B cell (primary cell): Measurements from ENCODE around the gene PRCC.

Source experiments
- CTCF ChIP-seq: fragments of 200-600 bp; IDR thresholded peaks from one replicate; pipeline ENCODE4 v1.8.0; 2022; ENCODE audit warnings: antibody characterized with exemption, mild to moderate bottlenecking
- EZH2 ChIP-seq: IDR thresholded peaks from 2 replicates; pipeline ENCODE4 v1.6.1; 2012; ENCODE audit warnings: borderline replicate concordance, low read depth, mild to moderate bottlenecking, moderate library complexity, low read length; ENCODE audit not compliant: insufficient read depth, poor library complexity, severe bottlenecking

- TF ChIP-seq CTCF, result no peak
- TF ChIP-seq EZH2, result no peak
Measured at GRCh38 chr1:156809711-156810366, 42.5 kb downstream of the PRCC start.
